ENCODE results near the gene CRY2.
A peak's percentile ranks its signal among the peaks of the same experiment; 100 is the strongest.
"Not testable (repeated sequence)": the region's sequence is repeated elsewhere in the genome, so short reads cannot be mapped to it uniquely, and the experiment has no call there.

The CRY2 gene

DNA sequence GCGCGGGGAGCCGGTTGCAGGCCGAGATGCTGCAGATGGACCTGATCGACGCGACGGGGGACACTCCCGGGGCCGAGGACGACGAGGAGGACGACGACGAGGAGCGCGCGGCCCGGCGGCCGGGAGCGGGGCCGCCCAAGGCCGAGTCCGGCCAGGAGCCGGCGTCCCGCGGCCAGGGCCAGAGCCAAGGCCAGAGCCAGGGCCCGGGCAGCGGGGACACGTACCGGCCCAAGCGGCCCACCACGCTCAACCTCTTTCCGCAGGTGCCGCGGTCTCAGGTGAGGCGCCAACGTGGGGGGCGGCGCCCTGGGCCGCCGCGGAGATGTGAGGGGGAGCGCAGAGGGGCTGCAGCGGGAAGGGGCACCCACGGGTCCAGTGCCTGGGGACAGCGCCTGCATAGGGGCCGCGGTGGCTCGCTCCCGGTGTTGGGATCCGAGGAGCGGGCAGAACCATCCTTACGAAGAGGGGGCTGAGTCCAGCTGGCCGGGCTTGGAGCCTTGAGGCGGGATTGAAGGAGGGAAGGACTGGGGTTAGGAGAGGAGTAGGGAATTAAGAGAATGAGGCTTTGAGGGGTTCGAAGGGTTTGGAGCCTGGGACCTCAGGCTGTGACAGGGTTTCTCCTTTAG is 53.0 kb downstream of the CRY2 start:
- not testable (repeated sequence) for DNase-seq

DNA sequence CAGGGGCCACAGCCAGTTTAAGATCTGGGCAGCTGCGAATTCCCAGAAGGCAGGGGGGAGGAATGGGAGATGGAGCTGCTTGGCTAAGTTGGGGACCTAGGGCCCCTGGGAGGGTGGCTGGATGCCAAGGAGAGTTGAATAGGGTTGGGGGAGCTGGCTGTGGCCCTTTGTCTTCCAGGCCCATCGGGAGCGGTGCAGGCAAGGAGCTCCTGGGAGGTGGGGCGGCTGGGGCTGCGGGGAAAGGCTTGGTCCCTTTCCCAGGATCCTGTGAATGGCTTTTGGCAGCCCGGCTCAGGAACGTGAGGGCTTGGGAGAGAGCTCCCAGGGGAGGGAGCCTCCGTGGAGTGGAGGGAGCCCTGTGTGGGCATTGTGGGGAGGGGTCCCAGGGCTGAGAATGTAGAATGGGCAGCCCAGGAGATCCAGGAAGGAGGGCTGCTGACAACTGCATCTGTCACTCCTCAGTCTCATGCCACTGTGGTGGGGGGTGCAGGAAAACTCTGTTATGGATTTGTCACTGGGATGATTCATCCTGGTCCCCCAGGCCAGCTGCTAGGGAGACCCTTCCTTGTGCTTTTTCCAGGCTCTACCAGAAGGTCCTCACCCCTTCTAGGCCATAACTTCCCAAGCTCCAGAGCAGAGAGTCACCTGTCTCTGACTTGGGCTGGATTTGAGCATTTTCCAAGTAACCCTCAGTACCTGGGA is 53.8 kb downstream of the CRY2 start:
- no peak for DNase-seq

DNA sequence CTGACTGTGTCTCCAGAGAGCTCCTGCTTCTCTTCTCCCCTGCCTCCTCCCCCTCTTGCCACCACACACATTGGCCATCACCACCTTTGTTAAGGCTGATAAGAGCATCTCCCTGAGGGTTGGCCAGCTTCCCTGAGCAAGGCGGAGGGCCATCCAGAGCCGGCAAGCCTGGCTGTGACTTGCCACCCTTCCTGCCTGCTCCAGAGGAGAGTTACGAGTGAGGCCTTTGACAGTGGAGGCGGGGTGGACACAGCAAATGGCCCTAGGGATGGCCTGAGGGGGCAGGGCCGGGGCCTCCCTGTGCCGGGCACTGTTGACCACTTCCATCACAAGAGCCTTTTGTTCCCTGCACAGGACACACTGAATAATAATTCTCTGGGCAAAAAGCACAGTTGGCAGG is 54.4 kb downstream of the CRY2 start:
- peak; percentile 43 for DNase-seq

GRCh38 chr11:45902452-45903380 is 55.4 kb downstream of the CRY2 start:
- no peak for DNase-seq

- no peak for DNase-seq
Observed at GRCh38 chr11:45904309-45904915, 57.1 kb downstream of the CRY2 start.

- DNase-seq: no peak
Observed at GRCh38 chr11:45905095-45905494, 57.8 kb downstream of the CRY2 start.

DNA sequence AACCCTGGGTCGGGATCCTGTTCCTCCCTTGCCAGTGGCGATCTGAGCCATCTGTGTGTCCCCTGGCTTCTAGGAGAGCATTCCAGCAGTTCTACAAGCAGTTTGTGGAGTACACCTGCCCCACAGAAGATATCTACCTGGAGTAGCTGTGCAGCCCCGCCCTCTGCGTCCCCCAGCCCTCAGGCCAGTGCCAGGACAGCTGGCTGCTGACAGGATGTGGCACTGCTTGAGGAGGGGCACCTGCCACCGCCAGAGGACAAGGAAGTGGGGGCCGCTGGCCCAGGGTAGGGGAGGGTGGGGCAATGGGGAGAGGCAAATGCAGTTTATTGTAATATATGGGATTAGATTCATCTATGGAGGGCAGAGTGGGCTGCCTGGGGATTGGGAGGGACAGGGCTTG is 58.3 kb downstream of the CRY2 start:
- not testable (repeated sequence) for DNase-seq

DNA sequence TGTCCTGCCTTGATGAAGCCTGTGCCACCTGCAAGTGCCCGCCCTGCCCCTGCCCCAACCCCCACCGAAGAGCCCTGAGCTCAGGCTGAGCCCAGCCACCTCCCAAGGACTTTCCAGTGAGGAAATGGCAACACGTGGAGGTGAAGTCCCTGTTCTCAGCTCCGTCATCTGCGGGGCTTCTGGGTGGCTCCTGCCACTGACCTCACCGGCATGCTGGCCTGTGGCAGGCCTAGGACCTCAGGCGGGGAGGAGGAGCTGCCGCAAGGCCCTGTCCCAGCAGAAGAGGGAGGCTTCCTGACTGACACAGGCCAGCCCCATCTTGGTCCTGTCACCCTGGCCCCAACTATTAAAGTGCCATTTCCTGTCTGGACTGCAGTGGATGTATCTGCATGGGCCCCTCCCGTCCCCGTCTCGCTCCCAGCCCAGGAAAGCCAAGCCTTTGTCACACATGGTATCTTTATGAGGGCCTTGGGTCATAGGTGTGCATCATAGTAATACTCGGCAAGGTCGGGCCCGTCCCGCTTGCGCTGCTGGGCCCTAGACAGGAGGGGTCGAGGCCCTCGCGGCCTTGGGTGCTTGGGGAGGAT is 58.9 kb downstream of the CRY2 start:
- no peak for DNase-seq

DNA sequence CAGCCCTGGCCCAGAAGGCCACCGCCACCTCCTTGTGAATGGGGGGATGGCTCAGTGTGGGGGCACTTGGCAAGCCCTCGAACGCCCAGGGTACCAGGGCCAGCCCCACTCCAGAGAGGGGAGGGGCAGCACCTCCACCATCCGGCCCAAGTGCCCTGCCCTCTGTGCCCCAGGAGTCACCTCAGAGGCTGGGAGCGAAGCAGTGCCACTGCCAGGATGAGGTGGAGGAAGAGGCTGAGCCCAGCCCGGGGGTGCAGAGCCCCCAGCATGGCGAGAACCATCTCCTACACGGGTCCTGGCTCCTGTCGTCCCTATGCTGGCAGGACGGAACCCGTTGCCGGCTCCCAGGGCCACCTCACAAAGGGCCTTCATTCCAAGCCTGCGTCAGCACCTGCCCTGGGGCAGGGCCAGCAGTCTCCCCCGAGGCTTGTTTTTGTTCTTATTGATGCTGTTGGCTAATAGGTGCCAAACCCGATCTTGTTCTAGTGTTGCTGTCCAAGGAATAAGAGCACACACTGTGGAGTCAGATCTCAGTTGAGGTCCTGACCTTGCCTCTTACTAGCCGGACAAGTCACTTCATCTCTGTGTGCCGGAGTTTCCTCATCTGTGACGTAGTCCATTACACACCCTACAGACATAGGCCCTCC is 59.8 kb downstream of the CRY2 start, which contains the start of gene FREY1:
TSS of gene FREY1 (minus strand) at position 307 of the 647 bp plus-strand sequence. CDS start at position 281, 26 bp downstream.
- no peak for DNase-seq

DNA sequence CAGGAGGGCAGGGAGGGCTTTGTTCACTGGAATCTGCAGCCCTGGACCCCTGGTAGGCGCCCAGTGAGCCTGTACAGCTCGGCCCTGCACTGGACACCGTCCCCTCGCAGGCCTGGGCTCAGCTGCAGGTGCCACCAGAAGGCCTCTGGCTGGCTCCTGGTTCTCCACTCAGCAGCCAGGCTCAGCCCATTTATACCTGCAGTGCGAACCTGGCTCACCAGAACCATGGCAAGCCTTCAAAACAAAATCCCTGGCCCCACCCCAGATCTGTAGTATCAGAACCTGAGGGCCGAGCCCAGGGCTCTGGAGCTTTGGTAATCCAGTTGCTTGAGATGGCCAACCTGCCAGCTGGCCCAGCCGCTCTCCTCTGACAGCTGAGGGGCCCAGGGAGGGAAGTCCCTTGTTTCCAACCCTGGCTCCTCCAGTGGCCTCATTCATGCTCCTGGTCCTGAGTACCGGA is 60.7 kb downstream of the CRY2 start:
- no peak for DNase-seq

DNA sequence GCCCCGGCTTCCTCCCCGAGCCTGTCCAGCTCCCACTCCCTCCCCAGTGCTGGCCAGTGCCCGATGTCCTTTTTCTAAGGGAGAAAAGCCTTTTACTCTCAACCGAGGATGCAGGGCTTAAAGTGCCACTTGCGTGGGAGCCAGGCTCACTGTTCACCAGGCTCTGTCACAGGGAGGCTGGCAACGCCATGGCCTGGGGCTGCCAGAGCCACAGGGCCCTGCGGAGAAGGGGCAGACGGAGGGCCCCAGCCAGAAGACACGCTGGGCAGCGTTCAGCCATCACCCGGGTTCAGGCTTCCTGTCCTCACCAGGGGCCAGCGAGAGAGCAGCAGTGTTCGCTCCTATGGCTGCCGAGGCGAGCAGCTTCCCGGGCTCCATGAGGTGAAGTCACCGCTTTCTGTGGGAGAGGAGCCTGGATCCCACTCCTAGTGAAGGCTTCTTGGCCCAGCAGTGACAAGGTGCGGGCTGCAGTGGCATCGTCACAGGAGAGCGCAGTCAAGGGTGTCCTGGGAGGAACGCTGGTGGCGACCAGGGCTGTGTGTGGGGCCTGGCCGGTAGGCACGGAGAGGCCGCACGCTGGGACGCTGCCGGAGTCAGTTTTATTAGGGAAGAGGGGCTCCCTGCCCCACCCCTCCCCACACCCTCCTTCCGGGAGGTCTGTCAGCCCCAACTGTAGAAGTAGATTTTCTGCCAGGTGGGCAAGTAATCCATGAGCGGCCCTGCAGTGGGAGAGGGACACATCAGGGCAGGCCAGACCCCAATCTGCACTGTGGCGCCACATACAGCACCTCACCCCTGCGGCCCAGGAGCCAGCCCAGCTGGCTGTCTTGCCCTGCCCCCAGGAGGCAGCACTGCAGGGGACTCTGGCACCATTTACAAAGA is 62.6 kb downstream of the CRY2 start:
- no peak for DNase-seq

DNA sequence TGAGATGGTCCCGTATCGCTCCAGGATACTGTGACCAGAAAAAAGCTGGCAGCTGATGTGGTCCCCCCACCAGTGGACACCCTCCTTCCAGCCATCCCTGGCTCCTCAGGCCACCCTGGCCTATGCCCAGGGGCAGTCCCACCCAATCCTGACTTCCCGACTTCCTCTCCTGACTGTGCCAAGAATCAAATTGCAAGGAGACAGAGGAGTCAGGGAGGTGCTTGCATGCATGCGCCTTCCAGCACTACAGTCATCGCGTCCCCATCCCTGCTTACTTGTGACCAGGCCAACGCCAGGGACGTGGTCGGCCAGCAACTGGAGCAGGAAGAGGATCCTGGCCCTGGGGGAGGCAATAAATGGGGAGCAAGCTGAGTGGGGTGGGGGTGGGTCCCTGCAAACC is 63.3 kb downstream of the CRY2 start:
- no peak for DNase-seq

- no peak for DNase-seq
Observed at GRCh38 chr11:45913514-45913913, 66.2 kb downstream of the CRY2 start.

GRCh38 chr11:45913942-45914635 is 66.8 kb downstream of the CRY2 start:
- DNase-seq: no peak

GRCh38 chr11:45915446-45915845 is 68.2 kb downstream of the CRY2 start:
- DNase-seq: no peak

GRCh38 chr11:45917286-45917622 is 70.0 kb downstream of the CRY2 start:
- DNase-seq: peak; percentile 20

GRCh38 chr11:45917623-45918330 is 70.5 kb downstream of the CRY2 start, which contains the start of gene PEX16:
PEX16 (minus strand) TSS chr11:45917877; CDS start chr11:45917811, 66 bp downstream.
- peak; percentile 99 for DNase-seq

DNA sequence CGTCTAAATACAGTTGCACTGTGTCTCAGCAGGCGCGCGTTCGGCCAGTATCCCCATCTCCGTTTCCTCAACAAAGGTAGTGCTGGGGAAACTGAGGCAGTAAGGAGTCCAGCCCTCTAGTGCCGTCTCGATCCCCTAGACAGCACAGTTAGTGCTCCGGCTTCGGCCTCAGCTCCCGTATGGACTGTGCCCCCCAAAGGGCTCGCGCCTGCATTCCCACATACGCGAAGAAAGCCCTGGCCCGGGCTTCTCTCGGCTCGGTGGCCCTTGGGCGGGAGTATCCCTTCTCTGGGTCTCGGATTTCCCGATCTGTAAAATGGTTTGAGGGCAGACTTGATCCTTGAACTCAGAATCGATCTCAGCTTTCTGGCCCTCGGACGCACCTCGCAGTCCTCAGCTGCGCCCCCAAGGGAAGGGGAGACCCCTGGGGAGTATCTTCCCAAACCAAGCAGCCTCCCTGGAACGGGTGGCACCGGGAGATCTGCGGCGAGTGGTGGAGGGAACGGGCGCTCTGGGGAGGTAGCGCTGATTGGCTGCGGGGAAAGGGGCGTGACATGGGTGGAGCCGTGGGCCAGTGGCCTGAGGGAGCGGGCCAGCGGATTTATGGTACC is 71.2 kb downstream of the CRY2 start:
- DNase-seq: peak; percentile 88
